HepG2 (cell line): ENCODE data around the gene ZNF765. TPM values are rescaled to one million over a fixed set of nuclear protein-coding genes. Genes with fewer than 3 reads are reported as not detected.

Experiments
- ATAC-seq: fragments of 200-7000 bp; cut with Tn5 transposase; 3 replicates; pipeline ENCODE4 v1.9.1; 2020; ENCODE audit warnings: mild to moderate bottlenecking, moderate library complexity
- BruUV-seq: library from RNA; stranded (reverse); fragments of 400-500 nt; replicated peaks from 2 replicates; lab custom pipeline; 2021; lab: Mats Ljungman, UMichigan
- CTCF ChIA-PET: fragments of 300-600 bp; formaldehyde crosslinking; extraction: SDS; loops from one replicate; lab custom pipeline; 2021; ENCODE audit warnings: low total read pairs, inconsistent platforms, low intra/inter-chr PET ratio; lab: Yijun Ruan, JAX
- POLR2A ChIA-PET: fragments of 350-600 bp; sonication (Branson Sonifier 250); formaldehyde crosslinking; loops from one replicate; lab custom pipeline; 2020; ENCODE audit warnings: antibody characterized with exemption, inconsistent platforms; lab: Yijun Ruan, JAX
- DNase-seq: peaks from one replicate; pipeline ENCODE4 v3.0.0-alpha.2; 2015; ENCODE audit warnings: low spot score
- FAIRE-seq: peaks from 3 replicates; lab custom pipeline; 2011; peaks lifted over from hg19 to GRCh38; lab: Jason Lieb, UNC
- H2AFZ ChIP-seq: one replicate; pipeline ENCODE4 v1.6.1; 2011; ENCODE audit warnings: low read length, inconsistent platforms
- H3K27ac ChIP-seq: fragments of 300-600 bp; 3 replicates; pipeline ENCODE4 v1.8.0; 2011; ENCODE audit warnings: mixed run types, mild to moderate bottlenecking, mixed read lengths, low read length, inconsistent platforms; ENCODE audit not compliant: insufficient read depth; ENCODE audit errors: extremely low read length
- H3K27me3 ChIP-seq, 2 experiments: fragments of 200-600 bp in 1 of 2; 2 replicates in 1 of 2; 3 replicates in 1 of 2; pipeline versions ENCODE4 v1.6.0 to v1.8.0; 2011; ENCODE audit warnings: low read length in 2 of 2, mild to moderate bottlenecking in 2 of 2, moderate library complexity in 2 of 2, inconsistent platforms in 1 of 2; ENCODE audit not compliant: insufficient read depth in 2 of 2, control insufficient read depth in 1 of 2
- H3K36me3 ChIP-seq, 2 experiments: fragments of 200-600 bp in 1 of 2; replicated peaks in 1 of 2; 2 replicates in 1 of 2; 3 replicates in 1 of 2; pipeline versions ENCODE4 v1.5.1 to v1.8.0; 2011; ENCODE audit warnings: low read length in 2 of 2, inconsistent platforms in 1 of 2; ENCODE audit not compliant: insufficient read depth in 2 of 2, control insufficient read depth in 1 of 2
- H3K4me1 ChIP-seq: 2 replicates; pipeline ENCODE4 v1.5.1; 2012; ENCODE audit warnings: low read length, inconsistent platforms; ENCODE audit not compliant: insufficient read depth
- H3K4me2 ChIP-seq: 2 replicates; pipeline ENCODE4 v1.6.0; 2011; ENCODE audit warnings: low read depth, low read length, inconsistent platforms
- H3K4me3 ChIP-seq, 3 experiments: fragments of 200-600 bp in 1 of 3; sonication (generic), shearing (Covaris generic) in 1 of 3; replicated peaks in 1 of 3; 2 replicates each; pipeline ENCODE4 v1.5.1; 2011 to 2016; ENCODE audit warnings: low read length in 3 of 3, inconsistent platforms in 2 of 3, low read depth in 2 of 3, mild to moderate bottlenecking in 2 of 3, control low read depth in 1 of 3, mixed read lengths in 1 of 3; ENCODE audit not compliant: insufficient read depth in 1 of 3
- H3K79me2 ChIP-seq: one replicate; pipeline ENCODE4 v1.6.1; 2011; ENCODE audit warnings: low read length, inconsistent platforms; ENCODE audit not compliant: insufficient read depth
- H3K9ac ChIP-seq: 2 replicates; pipeline ENCODE4 v1.6.0; 2011; ENCODE audit warnings: mild to moderate bottlenecking, low read depth, low read length, inconsistent platforms; ENCODE audit not compliant: insufficient read depth
- H3K9me3 ChIP-seq: 2 replicates; pipeline ENCODE4 v1.5.1; 2012; ENCODE audit warnings: mild to moderate bottlenecking, low read length
- H4K20me1 ChIP-seq: 2 replicates; pipeline ENCODE4 v1.6.0; 2011; ENCODE audit warnings: inconsistent platforms, mild to moderate bottlenecking, low read length, moderate library complexity; ENCODE audit not compliant: insufficient read depth
- ATF1 ChIP-seq: IDR thresholded peaks from 2 replicates; pipeline ENCODE4 v1.6.1; 2016; ENCODE audit warnings: mild to moderate bottlenecking, control low read depth
- CAMTA2 ChIP-seq: sonication (generic); formaldehyde crosslinking; IDR thresholded peaks from 2 replicates; pipeline ENCODE4 v1.4.0; 2020; ENCODE audit warnings: mild to moderate bottlenecking, missing genetic modification reagents, borderline replicate concordance
- CHD2 ChIP-seq: IDR thresholded peaks from 2 replicates; pipeline ENCODE4 v1.6.1; 2011; ENCODE audit warnings: low read depth, low read length, improper control_type of control experiment
- FOXJ3 ChIP-seq: sonication (generic); formaldehyde crosslinking; IDR thresholded peaks from 2 replicates; pipeline ENCODE4 v1.4.0; 2020; ENCODE audit warnings: missing genetic modification reagents, mild to moderate bottlenecking, borderline replicate concordance
- JUNB ChIP-seq: sonication (generic); formaldehyde crosslinking; IDR thresholded peaks from 2 replicates; pipeline ENCODE4 v1.8.0; 2022; ENCODE audit warnings: missing genetic modification reagents, mild to moderate bottlenecking, borderline replicate concordance
- KMT2A ChIP-seq: sonication (generic); formaldehyde crosslinking; IDR thresholded peaks from 2 replicates; pipeline ENCODE4 v1.4.0; 2020; ENCODE audit warnings: missing genetic modification reagents
- RBAK ChIP-seq: sonication (generic); formaldehyde crosslinking; IDR thresholded peaks from 2 replicates; pipeline ENCODE4 v1.5.1; 2020; ENCODE audit warnings: mild to moderate bottlenecking, missing genetic modification reagents
- TARDBP ChIP-seq: sonication (generic); formaldehyde crosslinking; IDR thresholded peaks from 2 replicates; pipeline ENCODE4 v1.8.0; 2022; ENCODE audit warnings: mild to moderate bottlenecking, missing genetic modification reagents
- TOPORS ChIP-seq: sonication (generic); formaldehyde crosslinking; IDR thresholded peaks from 2 replicates; pipeline ENCODE4 v1.8.0; 2023; ENCODE audit warnings: mild to moderate bottlenecking, missing genetic modification reagents
- ZNF256 ChIP-seq: sonication (generic); formaldehyde crosslinking; conservative IDR thresholded peaks from 2 replicates; pipeline ENCODE4 v1.4.0; 2020; ENCODE audit warnings: missing genetic modification reagents
- ZNF451 ChIP-seq: sonication (generic); formaldehyde crosslinking; IDR thresholded peaks from 2 replicates; pipeline ENCODE4 v1.5.0; 2020; ENCODE audit warnings: mild to moderate bottlenecking, missing genetic modification reagents
- WGBS: methylation state at CpG from one replicate; pipeline ENCODE4 v1.1.6; 2017; ENCODE audit warnings: low lambda C conversion rate; 5-methylcytosine and 5-hydroxymethylcytosine counted together
- in situ Hi-C: cut with HindIII; loops from 2 replicates; pipeline ENCODE4 v1.10.0; 2017; ENCODE audit warnings: low pct_unique_long_range_greater_than_20kb; ENCODE audit not compliant: extremely low pct_ligation_motif_present
- intact Hi-C: fragments of 100-400 bp; cut with micrococcal nuclease; formaldehyde crosslinking; loops from one replicate; pipeline ENCODE4 v1.10.0; 2022; ENCODE audit not compliant: unreplicated experiment
- polyA plus RNA-seq, 8 experiments: library from polyadenylated mRNA; depleted of rRNA in 3 of 8; stranded (reverse) in 7 of 8; unstranded in 1 of 8; fragments of >200 nt; fragmentation: Illumina TruSeq in 4 of 8; extraction: Trizol in 4 of 8; gene quantifications; 2 replicates each; pipeline versions ENCODE4 v1.2.1 to v1.2.3, GENCODE V29; 2011 to 2016; ENCODE audit warnings: low read depth in 4 of 8, missing spikeins in 1 of 8, mixed read lengths in 1 of 8; ENCODE audit not compliant: insufficient read depth in 1 of 8
- total RNA-seq, 5 experiments: library from RNA; depleted of rRNA; stranded (reverse); fragments of >200 nt; fragmentation: Illumina TruSeq; extraction: Trizol; gene quantifications; 2 replicates each; pipeline ENCODE4 v1.2.3, GENCODE V29; 2016; ENCODE audit warnings: low read depth in 1 of 5
- TF ChIP-seq, protein P1 (sequence below): IDR thresholded peaks from 2 replicates; pipeline ENCODE4 v1.6.1; 2016; ENCODE audit warnings: mild to moderate bottlenecking, missing biosample characterization, missing genetic modification reagents

The ZNF765 gene
- total and polyA plus RNA-seq, 2 of the 13 experiments (the other 11 are each of a cell fraction or from before 2014, with no cell fraction given) = 5.0 to 14.5 TPM

DNA sequence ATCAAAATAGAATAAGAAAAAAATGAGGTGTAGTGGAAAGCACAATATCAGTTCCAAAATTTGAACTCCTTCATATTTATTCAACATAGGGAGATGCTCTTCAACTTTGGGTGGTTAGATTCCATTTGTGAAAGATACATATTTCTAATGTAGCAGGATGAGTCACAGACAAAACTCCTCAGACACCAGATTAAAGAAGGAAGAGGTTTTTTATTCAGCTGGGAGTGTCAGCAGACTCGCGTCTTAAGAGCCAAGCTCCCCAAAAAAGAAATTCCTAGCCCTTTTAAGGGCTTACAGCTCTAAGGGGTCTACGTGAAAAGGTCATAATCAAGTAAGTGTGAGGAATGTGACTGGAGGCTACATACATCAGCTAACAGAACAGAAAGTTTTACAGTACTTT, 6.8 kb upstream of the ZNF765 start:
- intact Hi-C loops (no loop called here), in situ Hi-C loops (no loop called here)
- no peak for TF ChIP-seq TARDBP (CRISPR knock-in tag)
- TF ChIP-seq, protein P1, sequence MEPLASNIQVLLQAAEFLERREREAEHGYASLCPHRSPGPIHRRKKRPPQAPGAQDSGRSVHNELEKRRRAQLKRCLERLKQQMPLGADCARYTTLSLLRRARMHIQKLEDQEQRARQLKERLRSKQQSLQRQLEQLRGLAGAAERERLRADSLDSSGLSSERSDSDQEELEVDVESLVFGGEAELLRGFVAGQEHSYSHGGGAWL = no peak
- TF ChIP-seq FOXJ3 (CRISPR knock-in tag) = no peak
- no peak for TF ChIP-seq KMT2A (CRISPR knock-in tag)
- no peak for TF ChIP-seq ATF1
- no peak for TF ChIP-seq ZNF451 (CRISPR knock-in tag)
- TF ChIP-seq TOPORS = no peak
- TF ChIP-seq CAMTA2 (CRISPR knock-in tag) = no peak
- TF ChIP-seq ZNF256 (CRISPR knock-in tag) = no peak
- TF ChIP-seq JUNB (CRISPR knock-in tag) = no peak
- Histone ChIP-seq H3K27ac (no peak overlapping the region), H3K27me3 (no peaks in the 10 kb centered on the region), H3K36me3 (no peaks in the 10 kb centered on the region), H2AFZ (no peak overlapping the region), H3K4me2 (no peak overlapping the region), H3K4me1 (0 out of 2 replicates have a peak, but pooled peaks cover 6% of the 10 kb centered on the region), H3K4me3 (no peak overlapping the region), H3K79me2 (no peaks in the 10 kb centered on the region), H3K9ac (no peak overlapping the region), H3K9me3 (peaks cover 27% of the 10 kb centered on the region), H4K20me1 (no peaks in the 10 kb centered on the region)
- no peak for DNase-seq
- WGBS = 61% methylated on average over 3 of the region's 3 CpGs
- no TSS peak for BruUV-seq
- ChIA-PET POLR2A (interaction anchor here (1.7 kb wide), 1 partner anchor 55 kb away, joined by 3 read pairs; the partner anchor contains the start of gene ZNF845), CTCF (no interaction called here)
- FAIRE-seq = no peak
- no peak for ATAC-seq

DNA sequence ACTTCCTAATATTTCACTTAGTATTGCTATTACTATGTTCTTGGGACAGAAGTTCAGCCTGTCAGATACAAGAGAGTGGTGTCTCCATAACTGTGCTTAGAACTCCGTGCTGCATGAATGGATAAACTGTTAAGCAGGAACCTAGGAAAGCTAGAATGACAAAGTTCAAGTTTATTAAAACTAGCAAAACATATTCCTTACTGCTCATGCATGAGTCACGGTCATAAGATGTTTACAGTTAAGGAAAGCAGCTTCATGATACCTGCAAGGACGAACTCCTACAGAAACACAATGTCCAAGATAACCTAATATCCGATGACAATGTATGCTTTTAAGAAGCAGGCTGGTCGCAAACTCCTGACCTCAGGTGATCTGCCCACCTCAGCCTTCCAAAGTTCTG, 6.0 kb upstream of the ZNF765 start:
- H3K4me2 ChIP-seq = no peak overlapping the region
- ChIA-PET CTCF (no interaction called here), POLR2A (interaction anchor here (1.7 kb wide), 1 partner anchor 56 kb away, joined by 3 read pairs; the partner anchor contains the start of gene ZNF845)
- peaks cover 20% of the 10 kb centered on the region for H3K9me3 ChIP-seq
- no peaks in the 10 kb centered on the region for H3K79me2 ChIP-seq
- no peak overlapping the region for H2AFZ ChIP-seq
- 58% methylated on average over 5 of the region's 5 CpGs for WGBS
- H3K27me3 ChIP-seq = no peaks in the 10 kb centered on the region
- in situ Hi-C loops = no loop called here
- DNase-seq (no peak), ATAC-seq (no peak), FAIRE-seq (no peak)
- H3K4me1 ChIP-seq = peaks cover 7% of the 10 kb centered on the region; the same call in 1 of the 2 replicates
- no peak overlapping the region for H3K4me3 ChIP-seq
- intact Hi-C loops = no loop called here
- no peaks in the 10 kb centered on the region for H4K20me1 ChIP-seq
- H3K27ac ChIP-seq = no peak overlapping the region
- H3K36me3 ChIP-seq = no peaks in the 10 kb centered on the region
- no peak overlapping the region for H3K9ac ChIP-seq
- no TSS peak for BruUV-seq
- TF ChIP-seq RBAK (CRISPR knock-in tag) (no peak), CHD2 (no peak)
